ENCODE data around the gene SUMO4.
"Not testable (repeated sequence)": the region's sequence is repeated elsewhere in the genome, so short reads cannot be mapped to it uniquely, and the experiment has no call there.

SUMO4 gene

DNA sequence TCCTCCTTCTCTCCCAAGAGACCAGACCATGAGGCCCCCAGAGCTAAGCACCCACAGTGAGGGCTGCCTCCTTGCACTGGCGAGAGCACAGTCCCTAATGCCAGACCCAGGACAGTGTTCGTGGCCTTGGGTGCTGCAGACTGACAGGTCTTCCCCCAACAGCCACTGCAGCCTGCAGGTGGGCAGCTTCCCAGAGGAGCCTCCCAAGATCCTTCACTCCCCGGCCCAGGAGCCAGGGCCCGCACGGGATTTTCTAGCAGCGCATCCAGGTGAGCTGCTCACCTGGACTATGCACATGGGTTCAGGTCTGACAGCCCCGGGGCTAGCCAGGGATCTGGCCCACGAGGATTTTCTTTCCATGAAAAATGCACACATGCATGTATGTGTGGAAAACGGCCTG lies 41.7 kb downstream of the SUMO4 start:
- no peak overlapping the region for H3K4me3 ChIP-seq (ENCODE audit: low read depth, low read length)
- TF ChIP-seq, protein P1, sequence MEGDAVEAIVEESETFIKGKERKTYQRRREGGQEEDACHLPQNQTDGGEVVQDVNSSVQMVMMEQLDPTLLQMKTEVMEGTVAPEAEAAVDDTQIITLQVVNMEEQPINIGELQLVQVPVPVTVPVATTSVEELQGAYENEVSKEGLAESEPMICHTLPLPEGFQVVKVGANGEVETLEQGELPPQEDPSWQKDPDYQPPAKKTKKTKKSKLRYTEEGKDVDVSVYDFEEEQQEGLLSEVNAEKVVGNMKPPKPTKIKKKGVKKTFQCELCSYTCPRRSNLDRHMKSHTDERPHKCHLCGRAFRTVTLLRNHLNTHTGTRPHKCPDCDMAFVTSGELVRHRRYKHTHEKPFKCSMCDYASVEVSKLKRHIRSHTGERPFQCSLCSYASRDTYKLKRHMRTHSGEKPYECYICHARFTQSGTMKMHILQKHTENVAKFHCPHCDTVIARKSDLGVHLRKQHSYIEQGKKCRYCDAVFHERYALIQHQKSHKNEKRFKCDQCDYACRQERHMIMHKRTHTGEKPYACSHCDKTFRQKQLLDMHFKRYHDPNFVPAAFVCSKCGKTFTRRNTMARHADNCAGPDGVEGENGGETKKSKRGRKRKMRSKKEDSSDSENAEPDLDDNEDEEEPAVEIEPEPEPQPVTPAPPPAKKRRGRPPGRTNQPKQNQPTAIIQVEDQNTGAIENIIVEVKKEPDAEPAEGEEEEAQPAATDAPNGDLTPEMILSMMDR (IDR thresholded peaks at IDR 0.05; ENCODE audit: insufficient read depth, low read depth, low read length, missing control alignments), result no peak
- no peak for DNase-seq (ENCODE audit: low read depth)

- TF ChIP-seq, protein P1 (IDR thresholded peaks at IDR 0.05; ENCODE audit: insufficient read depth, low read depth, low read length, missing control alignments), result no peak
- no peak overlapping the region for H3K4me3 ChIP-seq (ENCODE audit: low read depth, low read length)
- DNase-seq (ENCODE audit: low read depth), result peak; percentile 63
These were observed 43.5 kb downstream of the SUMO4 start for GRCh38 chr6:149443411-149444181.

DNA sequence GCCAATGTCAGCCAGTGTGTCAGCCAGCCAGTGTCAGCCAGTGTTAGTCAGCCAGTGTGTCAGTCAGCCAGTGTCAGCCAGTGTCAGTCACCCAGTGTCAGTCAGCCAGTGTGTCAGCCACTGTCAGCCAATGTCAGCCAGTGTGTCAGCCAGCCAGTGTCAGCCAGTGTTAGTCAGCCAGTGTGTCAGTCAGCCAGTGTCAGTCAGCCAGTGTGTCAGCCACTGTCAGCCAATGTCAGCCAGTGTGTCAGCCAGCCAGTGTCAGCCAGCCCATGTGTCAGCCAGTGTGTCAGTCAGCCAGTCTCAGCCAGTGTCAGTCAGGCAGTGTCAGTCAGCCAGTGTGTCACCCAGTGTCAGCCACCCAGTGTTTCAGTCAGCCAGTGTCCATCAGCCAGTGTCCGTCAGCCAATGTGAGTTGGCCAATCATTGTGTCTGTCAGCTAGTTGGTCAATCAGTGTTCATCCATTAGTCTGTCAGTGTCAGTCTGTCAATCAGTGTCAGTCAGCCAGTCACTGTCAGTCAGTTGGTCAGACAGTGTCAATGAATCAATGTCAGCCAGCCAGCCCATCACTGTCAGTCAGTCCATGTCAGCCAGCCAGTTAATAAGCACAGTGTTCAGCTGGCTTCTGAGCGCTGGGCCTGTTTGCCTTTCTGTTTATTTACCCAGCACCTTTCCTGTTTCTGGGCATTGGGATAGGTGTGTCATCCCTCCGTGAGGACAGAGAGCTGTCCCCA lies 44.5 kb downstream of the SUMO4 start:
- not testable (repeated sequence) for H3K4me3 ChIP-seq (ENCODE audit: low read depth, low read length); DNase-seq (ENCODE audit: low read depth)

GRCh38 chr6:149445095-149445466 lies 45.0 kb downstream of the SUMO4 start:
- H3K4me3 ChIP-seq (ENCODE audit: low read depth, low read length), result no peak overlapping the region
- peak; percentile 58 for DNase-seq (ENCODE audit: low read depth)
- TF ChIP-seq, protein P1 (IDR thresholded peaks at IDR 0.05; ENCODE audit: insufficient read depth, low read depth, low read length, missing control alignments), result no peak

- TF ChIP-seq, protein P1 (IDR thresholded peaks at IDR 0.05; ENCODE audit: insufficient read depth, low read depth, low read length, missing control alignments), result no peak
- DNase-seq (ENCODE audit: low read depth), result no peak
- no peak overlapping the region for H3K4me3 ChIP-seq (ENCODE audit: low read depth, low read length)
These were observed 45.5 kb downstream of the SUMO4 start for GRCh38 chr6:149445573-149445972.

DNA sequence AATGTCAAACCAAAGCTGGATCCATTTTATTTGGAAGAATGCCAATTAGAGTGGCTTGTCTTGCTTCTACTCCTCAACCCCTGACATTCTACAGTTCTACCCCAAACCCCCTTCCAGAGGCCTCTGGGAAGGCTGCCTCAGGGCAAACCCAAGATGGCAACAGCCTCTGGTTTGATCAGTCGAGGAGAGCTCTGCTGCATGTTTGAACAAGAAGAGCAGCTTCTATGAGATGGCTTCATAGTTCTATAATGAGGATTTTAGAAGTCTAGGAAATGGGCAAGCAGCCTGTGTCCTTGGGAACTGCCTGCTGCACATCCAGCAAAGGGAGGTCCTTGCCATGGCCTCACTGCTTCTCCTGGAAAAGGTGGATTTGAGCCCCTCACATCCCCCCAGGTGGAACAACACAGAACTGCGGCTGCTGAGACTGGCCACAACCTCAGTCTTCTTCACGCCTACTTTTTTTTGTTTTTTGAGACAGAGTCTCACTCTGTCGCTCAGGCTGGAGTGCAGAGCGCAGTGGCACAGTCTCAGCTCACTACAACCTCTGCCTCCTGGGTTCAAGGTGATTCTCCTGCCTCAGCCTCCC lies 46.8 kb downstream of the SUMO4 start:
- no peak overlapping the region for H3K4me3 ChIP-seq (ENCODE audit: low read depth, low read length)
- no peak for DNase-seq (ENCODE audit: low read depth)
- TF ChIP-seq, protein P1 (IDR thresholded peaks at IDR 0.05; ENCODE audit: insufficient read depth, low read depth, low read length, missing control alignments), result no peak

DNA sequence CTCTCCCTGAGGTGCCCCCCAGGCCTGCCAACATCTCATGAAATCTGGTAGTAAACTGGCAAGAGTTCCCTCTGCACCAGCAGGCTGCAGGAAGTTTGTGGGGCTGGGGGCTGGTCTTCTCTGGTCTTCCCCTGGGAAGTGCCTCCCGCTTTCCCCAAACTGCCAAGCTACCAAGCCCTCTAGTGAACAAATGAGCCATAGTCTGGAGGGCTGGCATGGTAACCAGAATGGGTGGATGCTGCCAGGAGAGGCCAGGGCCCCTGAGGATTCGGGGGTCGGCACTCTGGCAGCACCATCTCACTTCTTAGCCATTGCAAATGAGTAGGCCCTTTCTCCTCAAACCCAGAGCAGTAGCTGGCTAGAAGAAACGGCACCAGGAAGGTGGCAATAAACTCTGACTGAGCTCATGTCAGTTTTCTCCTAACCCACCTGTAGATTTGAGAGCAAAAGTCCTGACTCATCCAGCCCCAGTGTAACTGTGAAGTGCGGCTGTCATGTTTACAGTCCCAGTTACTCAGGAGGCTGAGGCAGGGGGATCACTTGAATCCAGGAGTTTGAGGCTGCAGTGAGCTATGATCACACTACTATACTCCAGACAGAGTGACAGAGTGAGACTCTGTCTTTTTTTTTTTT lies 48.9 kb downstream of the SUMO4 start:
- TF ChIP-seq, protein P1 (IDR thresholded peaks at IDR 0.05; ENCODE audit: insufficient read depth, low read depth, low read length, missing control alignments), result no peak
- H3K4me3 ChIP-seq (ENCODE audit: low read depth, low read length), result no peak overlapping the region
- no peak for DNase-seq (ENCODE audit: low read depth)

All from GM12865 (cell line).